Neural cell (in vitro differentiated cells): ENCODE results near the gene FGF12. TPM values are rescaled to one million over a fixed set of nuclear protein-coding genes. Genes with fewer than 3 reads are reported as not detected.

Experiments used
- H2AFZ ChIP-seq: fragments of 200-600, 300-800 bp; sonication (generic), shearing (Covaris generic); 2 replicates; pipeline ENCODE4 v1.6.0; 2014; ENCODE audit warnings: low read depth, mild to moderate bottlenecking, antibody characterized with exemption, low read length, moderate library complexity
- H3F3A ChIP-seq: fragments of 200-600 bp; shearing (Covaris generic); 2 replicates; pipeline ENCODE4 v1.6.1; 2016; ENCODE audit warnings: mild to moderate bottlenecking, moderate library complexity, mixed read lengths, antibody characterized with exemption, low read length; ENCODE audit not compliant: insufficient read depth, poor library complexity, severe bottlenecking
- H3K27ac ChIP-seq: fragments of 200-600, 300-800 bp; sonication (generic), shearing (Covaris generic); 2 replicates; pipeline ENCODE4 v1.5.1; 2014; ENCODE audit warnings: mild to moderate bottlenecking, low read length, moderate library complexity
- H3K27me3 ChIP-seq: fragments of 300-800, 200-600 bp; sonication (generic), shearing (Covaris generic); 2 replicates; pipeline ENCODE4 v1.6.0; 2014; ENCODE audit warnings: mild to moderate bottlenecking, low read depth, low read length, moderate library complexity; ENCODE audit not compliant: insufficient read depth
- H3K36me3 ChIP-seq: fragments of 300-800, 200-600 bp; sonication (generic), shearing (Covaris generic); 2 replicates; pipeline ENCODE4 v1.5.1; 2014; ENCODE audit warnings: mild to moderate bottlenecking, antibody characterized with exemption, low read length, moderate library complexity; ENCODE audit not compliant: insufficient read depth
- H3K4me2 ChIP-seq: fragments of 300-800, 200-600 bp; sonication (generic), shearing (Covaris generic); 2 replicates; pipeline ENCODE4 v1.6.0; 2014; ENCODE audit warnings: mild to moderate bottlenecking, low read length
- H3K4me3 ChIP-seq: fragments of 300-800, 200-600 bp; sonication (generic), shearing (Covaris generic); 2 replicates; pipeline ENCODE4 v1.5.1; 2014; ENCODE audit warnings: mild to moderate bottlenecking, low read length, moderate library complexity
- H3K79me2 ChIP-seq: fragments of 200-600 bp; shearing (Covaris generic); replicated peaks from 2 replicates; pipeline ENCODE4 v1.6.0; 2014; ENCODE audit warnings: mild to moderate bottlenecking, low read length, moderate library complexity; ENCODE audit not compliant: insufficient read depth
- H3K9ac ChIP-seq: fragments of 300-800, 200-600 bp; sonication (generic), shearing (Covaris generic); 2 replicates; pipeline ENCODE4 v1.6.1; 2016; ENCODE audit warnings: mild to moderate bottlenecking, low read length, mixed read lengths
- H3K9me2 ChIP-seq: fragments of 200-600 bp; shearing (Covaris generic); 2 replicates; pipeline ENCODE4 v1.6.1; 2016; ENCODE audit warnings: mild to moderate bottlenecking, low read length, mixed read lengths; ENCODE audit not compliant: insufficient read depth
- H3K9me3 ChIP-seq: fragments of 200-600, 300-800 bp; sonication (generic), shearing (Covaris generic); 2 replicates; pipeline ENCODE4 v1.6.1; 2016; ENCODE audit warnings: mild to moderate bottlenecking, mixed run types, low read length, moderate library complexity, mixed read lengths
- H4K20me1 ChIP-seq: fragments of 200-600 bp; shearing (Covaris generic); 2 replicates; pipeline ENCODE4 v1.6.1; 2016; ENCODE audit warnings: mild to moderate bottlenecking, mixed run types; ENCODE audit not compliant: insufficient read depth
- EP300 ChIP-seq: fragments of 450-650 bp; conservative IDR thresholded peaks from 2 replicates; pipeline ENCODE4 v1.6.1; 2014; ENCODE audit warnings: antibody characterized with exemption, mild to moderate bottlenecking, moderate library complexity; ENCODE audit not compliant: poor library complexity, severe bottlenecking
- EZH2 ChIP-seq: fragments of 200-600, 300-800 bp; shearing (Covaris generic), sonication (generic); IDR thresholded peaks from 2 replicates; pipeline ENCODE4 v1.6.1; 2014; ENCODE audit warnings: antibody characterized with exemption, low read length, borderline replicate concordance, mild to moderate bottlenecking; ENCODE audit not compliant: insufficient read depth, poor library complexity, severe bottlenecking
- RAD21 ChIP-seq: fragments of 450-650 bp; conservative IDR thresholded peaks from 2 replicates; pipeline ENCODE4 v1.6.1; 2014; ENCODE audit warnings: antibody characterized with exemption, mild to moderate bottlenecking, moderate library complexity
- polyA plus RNA-seq: library from polyadenylated mRNA; depleted of rRNA; stranded (reverse); fragments of >200 nt; gene quantifications from 2 replicates; pipeline ENCODE4 v1.2.3, GENCODE V29; 2014
- TF ChIP-seq, protein P1 (sequence below): fragments of 450-650 bp; IDR thresholded peaks from 2 replicates; pipeline ENCODE4 v1.5.1; 2014; ENCODE audit warnings: antibody characterized with exemption, mild to moderate bottlenecking, moderate library complexity; ENCODE audit not compliant: poor library complexity, severe bottlenecking
- TF ChIP-seq, protein P2 (sequence below): IDR thresholded peaks from 2 replicates; pipeline ENCODE4 v1.6.1; 2012; ENCODE audit warnings: borderline replicate concordance

FGF12 gene
- polyA plus RNA-seq, 1 donor from 2014 or later = 4.8 TPM

DNA sequence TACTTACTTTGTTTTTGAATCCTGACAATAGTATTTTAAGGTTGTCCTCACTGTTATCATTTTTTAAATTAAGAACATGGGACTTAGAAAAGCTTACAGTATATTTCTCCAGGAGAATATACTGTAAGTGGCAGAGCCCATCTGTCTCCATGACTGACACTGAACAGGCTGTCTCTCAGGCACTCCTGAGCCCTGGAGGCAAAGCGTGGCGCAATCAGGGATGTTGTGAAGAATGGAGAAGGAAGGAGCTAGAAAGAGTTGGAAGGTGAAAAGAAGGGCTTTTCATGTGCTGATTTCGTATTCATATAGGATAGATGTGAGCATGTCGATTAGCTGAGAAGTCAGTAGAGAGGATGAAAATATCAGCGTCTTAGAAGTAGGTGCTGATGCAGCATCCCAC is 41.5 kb downstream of the FGF12 start:
- H3K4me2 ChIP-seq = no peak overlapping the region
- H2AFZ ChIP-seq = no peak overlapping the region
- TF ChIP-seq EZH2 (no peak), RAD21 (no peak), EP300 (no peak)
- TF ChIP-seq, protein P1, sequence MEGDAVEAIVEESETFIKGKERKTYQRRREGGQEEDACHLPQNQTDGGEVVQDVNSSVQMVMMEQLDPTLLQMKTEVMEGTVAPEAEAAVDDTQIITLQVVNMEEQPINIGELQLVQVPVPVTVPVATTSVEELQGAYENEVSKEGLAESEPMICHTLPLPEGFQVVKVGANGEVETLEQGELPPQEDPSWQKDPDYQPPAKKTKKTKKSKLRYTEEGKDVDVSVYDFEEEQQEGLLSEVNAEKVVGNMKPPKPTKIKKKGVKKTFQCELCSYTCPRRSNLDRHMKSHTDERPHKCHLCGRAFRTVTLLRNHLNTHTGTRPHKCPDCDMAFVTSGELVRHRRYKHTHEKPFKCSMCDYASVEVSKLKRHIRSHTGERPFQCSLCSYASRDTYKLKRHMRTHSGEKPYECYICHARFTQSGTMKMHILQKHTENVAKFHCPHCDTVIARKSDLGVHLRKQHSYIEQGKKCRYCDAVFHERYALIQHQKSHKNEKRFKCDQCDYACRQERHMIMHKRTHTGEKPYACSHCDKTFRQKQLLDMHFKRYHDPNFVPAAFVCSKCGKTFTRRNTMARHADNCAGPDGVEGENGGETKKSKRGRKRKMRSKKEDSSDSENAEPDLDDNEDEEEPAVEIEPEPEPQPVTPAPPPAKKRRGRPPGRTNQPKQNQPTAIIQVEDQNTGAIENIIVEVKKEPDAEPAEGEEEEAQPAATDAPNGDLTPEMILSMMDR = no peak
- TF ChIP-seq, protein P2, sequence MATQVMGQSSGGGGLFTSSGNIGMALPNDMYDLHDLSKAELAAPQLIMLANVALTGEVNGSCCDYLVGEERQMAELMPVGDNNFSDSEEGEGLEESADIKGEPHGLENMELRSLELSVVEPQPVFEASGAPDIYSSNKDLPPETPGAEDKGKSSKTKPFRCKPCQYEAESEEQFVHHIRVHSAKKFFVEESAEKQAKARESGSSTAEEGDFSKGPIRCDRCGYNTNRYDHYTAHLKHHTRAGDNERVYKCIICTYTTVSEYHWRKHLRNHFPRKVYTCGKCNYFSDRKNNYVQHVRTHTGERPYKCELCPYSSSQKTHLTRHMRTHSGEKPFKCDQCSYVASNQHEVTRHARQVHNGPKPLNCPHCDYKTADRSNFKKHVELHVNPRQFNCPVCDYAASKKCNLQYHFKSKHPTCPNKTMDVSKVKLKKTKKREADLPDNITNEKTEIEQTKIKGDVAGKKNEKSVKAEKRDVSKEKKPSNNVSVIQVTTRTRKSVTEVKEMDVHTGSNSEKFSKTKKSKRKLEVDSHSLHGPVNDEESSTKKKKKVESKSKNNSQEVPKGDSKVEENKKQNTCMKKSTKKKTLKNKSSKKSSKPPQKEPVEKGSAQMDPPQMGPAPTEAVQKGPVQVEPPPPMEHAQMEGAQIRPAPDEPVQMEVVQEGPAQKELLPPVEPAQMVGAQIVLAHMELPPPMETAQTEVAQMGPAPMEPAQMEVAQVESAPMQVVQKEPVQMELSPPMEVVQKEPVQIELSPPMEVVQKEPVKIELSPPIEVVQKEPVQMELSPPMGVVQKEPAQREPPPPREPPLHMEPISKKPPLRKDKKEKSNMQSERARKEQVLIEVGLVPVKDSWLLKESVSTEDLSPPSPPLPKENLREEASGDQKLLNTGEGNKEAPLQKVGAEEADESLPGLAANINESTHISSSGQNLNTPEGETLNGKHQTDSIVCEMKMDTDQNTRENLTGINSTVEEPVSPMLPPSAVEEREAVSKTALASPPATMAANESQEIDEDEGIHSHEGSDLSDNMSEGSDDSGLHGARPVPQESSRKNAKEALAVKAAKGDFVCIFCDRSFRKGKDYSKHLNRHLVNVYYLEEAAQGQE = no peak
- no peaks in the 10 kb centered on the region for H3F3A ChIP-seq
- H3K9ac ChIP-seq = no peak overlapping the region
- H4K20me1 ChIP-seq = no peaks in the 10 kb centered on the region
- no peak overlapping the region for H3K4me3 ChIP-seq
- no peaks in the 10 kb centered on the region for H3K36me3 ChIP-seq
- H3K9me2 ChIP-seq = no peaks in the 10 kb centered on the region
- no peaks in the 10 kb centered on the region for H3K79me2 ChIP-seq
- H3K27ac ChIP-seq = no peak overlapping the region
- no peaks in the 10 kb centered on the region for H3K27me3 ChIP-seq
- no peaks in the 10 kb centered on the region for H3K9me3 ChIP-seq

DNA sequence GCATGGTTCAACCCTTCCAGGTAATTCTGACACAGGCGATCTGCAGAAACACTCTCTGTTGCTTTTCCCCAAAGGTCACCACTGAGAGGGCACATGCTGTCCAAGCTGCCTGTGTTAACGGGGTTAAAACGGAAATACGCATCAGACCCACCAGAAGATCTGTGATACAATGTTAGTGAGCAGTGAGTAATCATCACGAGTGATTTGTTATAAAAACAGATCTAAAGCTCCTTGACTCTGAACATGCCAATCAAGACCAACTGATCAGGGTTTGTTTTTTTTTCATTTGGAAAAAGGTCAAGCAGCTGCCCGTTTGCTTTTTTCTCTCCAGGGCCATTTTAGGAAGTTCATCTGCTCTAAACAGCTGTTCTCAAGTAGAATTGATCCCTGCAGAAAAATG is 43.2 kb downstream of the FGF12 start:
- Histone ChIP-seq H3K9me3 (no peaks in the 10 kb centered on the region), H3K27me3 (no peaks in the 10 kb centered on the region), H4K20me1 (no peaks in the 10 kb centered on the region), H3K9me2 (no peaks in the 10 kb centered on the region), H3K27ac (no peak overlapping the region), H3K79me2 (no peaks in the 10 kb centered on the region), H3K9ac (no peak overlapping the region), H3K4me2 (no peak overlapping the region), H3F3A (no peaks in the 10 kb centered on the region), H3K36me3 (no peaks in the 10 kb centered on the region), H3K4me3 (no peak overlapping the region), H2AFZ (no peak overlapping the region)
- no peak for TF ChIP-seq RAD21
- TF ChIP-seq, protein P1 = no peak
